ENCODE results near the gene ARMCX4. TPM values are rescaled to one million over a fixed set of nuclear protein-coding genes. Genes with fewer than 3 reads are reported as not detected.

Gene ARMCX4
- total and polyA plus RNA-seq, 2 of the 8 experiments (the other 6 are each of a cell fraction or from before 2014, with no cell fraction given): 3.7 to 14.5 TPM

DNA sequence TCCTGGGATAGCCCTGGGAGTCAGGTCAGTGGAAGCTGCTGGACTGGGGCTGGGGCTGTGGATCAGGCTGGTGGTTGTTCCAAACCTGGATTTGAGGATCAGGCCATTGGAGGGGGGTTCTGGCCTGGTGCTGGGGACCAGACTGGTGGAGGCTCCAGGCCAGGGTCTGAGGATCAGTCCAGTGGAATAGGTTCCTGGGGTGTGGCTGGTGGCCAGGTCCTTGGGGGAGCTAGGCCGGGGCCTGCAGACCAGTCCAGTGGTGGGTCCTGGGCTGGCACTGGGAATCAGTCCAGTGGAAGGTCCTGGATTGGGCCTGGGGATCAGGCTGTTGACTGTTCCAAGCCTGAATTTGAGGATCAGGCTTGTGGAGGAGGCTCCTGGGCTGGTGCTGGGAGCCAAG, 8.0 kb downstream of the ARMCX4 start:
- H2AK5ac ChIP-seq (ENCODE audit: low read depth, low read length): no peak overlapping the region
- no peaks in the 10 kb centered on the region for H3K23me2 ChIP-seq (ENCODE audit: low read depth, low read length)
- no peaks in the 10 kb centered on the region for H3K9me3 ChIP-seq (ENCODE audit: insufficient read depth in 2 of 2, low read depth in 1 of 2, low read length in 1 of 2)
- H4K20me1 ChIP-seq (replicated peaks in 1 of 2; ENCODE audit: control insufficient read depth in 1 of 2, insufficient read depth in 2 of 2, low read length in 2 of 2): peaks cover 0 to 1% of the 10 kb centered on the region in 2 experiments
- H3K27me3 ChIP-seq (replicated peaks in 1 of 4; ENCODE audit: control insufficient read depth in 3 of 4, extremely low read depth in 1 of 4, insufficient read depth in 3 of 4, low read length in 3 of 4): no peaks in the 10 kb centered on the region
- no peak overlapping the region for H3K23ac ChIP-seq (ENCODE audit: insufficient read length)
- POLR2A ChIA-PET (ENCODE audit: partially characterized antibody): no interaction called here
- H2BK15ac ChIP-seq (ENCODE audit: low read length): no peak overlapping the region
- H3K56ac ChIP-seq (replicated peaks; ENCODE audit: insufficient read length, low read depth, low read length): no peak overlapping the region
- no peak overlapping the region for H3K4ac ChIP-seq (replicated peaks; ENCODE audit: insufficient read length, low read depth, low read length)
- H3K18ac ChIP-seq (ENCODE audit: extremely low read depth, low read length): no peak overlapping the region
- no peaks in the 10 kb centered on the region for H3K79me1 ChIP-seq (ENCODE audit: low read depth, low read length)
- no peak overlapping the region for H3K4me2 ChIP-seq (ENCODE audit: insufficient read depth in 1 of 2, low read depth in 2 of 2, low read length in 2 of 2)
- H4K8ac ChIP-seq (ENCODE audit: extremely low read depth, insufficient read depth, low read length): no peak overlapping the region
- H3K9ac ChIP-seq (replicated peaks in 1 of 4; ENCODE audit: extremely low read depth in 1 of 4, low read depth in 3 of 4, low read length in 3 of 4): no peak overlapping the region
- H2AFZ ChIP-seq (ENCODE audit: low read length): no peak overlapping the region
- H3K36me3 ChIP-seq (ENCODE audit: control insufficient read depth in 2 of 4, insufficient read depth in 4 of 4, low read length in 3 of 4): peaks cover 0 to 11% (median 1%) of the 10 kb centered on the region in 4 experiments; a peak in 3 of 8 replicates
- no peak for FAIRE-seq
- H2BK5ac ChIP-seq (ENCODE audit: low read depth, low read length): no peak overlapping the region
- no peak overlapping the region for H2BK20ac ChIP-seq (ENCODE audit: low read length)
- no peak overlapping the region for H4K5ac ChIP-seq (ENCODE audit: insufficient read length, low read depth, low read length)
- H3K27ac ChIP-seq (ENCODE audit: low read depth, low read length): no peak overlapping the region
- H3K79me2 ChIP-seq (ENCODE audit: control insufficient read depth in 1 of 2, insufficient read depth in 2 of 2, low read length in 2 of 2): no peaks in the 10 kb centered on the region
- H3K4me3 ChIP-seq (ENCODE audit: extremely low read depth in 1 of 4, insufficient read depth in 2 of 4, low read depth in 3 of 4, low read length in 4 of 4): no peak overlapping the region
- CTCF ChIA-PET (ENCODE audit: partially characterized antibody): no interaction called here
- H2BK120ac ChIP-seq (replicated peaks; ENCODE audit: low read depth, low read length): no peak overlapping the region
- H4K91ac ChIP-seq (replicated peaks; ENCODE audit: insufficient read length, low read length): no peak overlapping the region
- no peak overlapping the region for H2BK12ac ChIP-seq (ENCODE audit: low read depth, low read length)
- WGBS, 2 experiments (ENCODE audit: extremely low coverage in 1 of 2, insufficient coverage in 1 of 2, insufficient read length in 1 of 2, insufficient replicate concordance in 2 of 2, low coverage in 1 of 2, low lambda C conversion rate in 2 of 2, missing lambda C conversion rate in 1 of 2): no CpG with 5 or more reads among the region's 1 CpG
- H3K14ac ChIP-seq (ENCODE audit: insufficient read length): no peak overlapping the region
- no peaks in the 10 kb centered on the region for H3K4me1 ChIP-seq (replicated peaks in 1 of 4; ENCODE audit: control insufficient read depth in 3 of 4, insufficient read depth in 4 of 4, low read length in 3 of 4)
- DNase-seq (ENCODE audit: low read depth in 1 of 2, low spot score in 2 of 2): no peak
- TF ChIP-seq RXRA (IDR thresholded peaks at IDR 0.05; ENCODE audit: insufficient read depth, low read depth, low read length): no peak
- no peak for TF ChIP-seq SIX5 (IDR thresholded peaks at IDR 0.05; ENCODE audit: low read depth, low read length)
- no peak for TF ChIP-seq TAF1 (IDR thresholded peaks at IDR 0.05; ENCODE audit: low read depth, low read length)
- no peak for TF ChIP-seq KDM4A (IDR thresholded peaks at IDR 0.05; ENCODE audit: low read depth, low read length, severe bottlenecking)
- no peak for TF ChIP-seq TEAD4 (IDR thresholded peaks at IDR 0.05; ENCODE audit: low read depth, low read length)
- TF ChIP-seq PHF8 (conservative IDR thresholded peaks at IDR 0.05; ENCODE audit: low read depth, low read length): no peak
- TF ChIP-seq FOSL1 (IDR thresholded peaks at IDR 0.05; ENCODE audit: insufficient read depth, low read depth, low read length): no peak
- no peak for TF ChIP-seq YY1 (IDR thresholded peaks at IDR 0.05; ENCODE audit: low read depth, low read length)
- TF ChIP-seq, protein P1, sequence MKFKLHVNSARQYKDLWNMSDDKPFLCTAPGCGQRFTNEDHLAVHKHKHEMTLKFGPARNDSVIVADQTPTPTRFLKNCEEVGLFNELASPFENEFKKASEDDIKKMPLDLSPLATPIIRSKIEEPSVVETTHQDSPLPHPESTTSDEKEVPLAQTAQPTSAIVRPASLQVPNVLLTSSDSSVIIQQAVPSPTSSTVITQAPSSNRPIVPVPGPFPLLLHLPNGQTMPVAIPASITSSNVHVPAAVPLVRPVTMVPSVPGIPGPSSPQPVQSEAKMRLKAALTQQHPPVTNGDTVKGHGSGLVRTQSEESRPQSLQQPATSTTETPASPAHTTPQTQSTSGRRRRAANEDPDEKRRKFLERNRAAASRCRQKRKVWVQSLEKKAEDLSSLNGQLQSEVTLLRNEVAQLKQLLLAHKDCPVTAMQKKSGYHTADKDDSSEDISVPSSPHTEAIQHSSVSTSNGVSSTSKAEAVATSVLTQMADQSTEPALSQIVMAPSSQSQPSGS (IDR thresholded peaks at IDR 0.05; ENCODE audit: low read length): no peak
- TF ChIP-seq, protein P2, sequence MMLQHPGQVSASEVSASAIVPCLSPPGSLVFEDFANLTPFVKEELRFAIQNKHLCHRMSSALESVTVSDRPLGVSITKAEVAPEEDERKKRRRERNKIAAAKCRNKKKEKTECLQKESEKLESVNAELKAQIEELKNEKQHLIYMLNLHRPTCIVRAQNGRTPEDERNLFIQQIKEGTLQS (IDR thresholded peaks at IDR 0.05; ENCODE audit: insufficient read depth, low read depth, low read length): no peak

All from H1 (cell line).